WERI-Rb-1 (cell line): ENCODE results near the gene FAM184B.

Experiments
- DNase-seq: peaks from one replicate; pipeline ENCODE4 v3.0.0-alpha.2; 2020
- H3K27ac ChIP-seq: fragments of 250-450 bp; sonication (Bioruptor Pico); 2 replicates; pipeline ENCODE4 v1.5.1; 2020; ENCODE audit warnings: mild to moderate bottlenecking, moderate library complexity
- H3K27me3 ChIP-seq: fragments of 250-450 bp; sonication (Bioruptor Pico); 2 replicates; pipeline ENCODE4 v1.5.1; 2021; ENCODE audit warnings: mild to moderate bottlenecking, low read depth, moderate library complexity; ENCODE audit not compliant: insufficient read depth, severe bottlenecking
- H3K36me3 ChIP-seq: fragments of 250-450 bp; sonication (Bioruptor Pico); 2 replicates; pipeline ENCODE4 v1.5.1; 2020; ENCODE audit warnings: mild to moderate bottlenecking, moderate library complexity
- H3K4me3 ChIP-seq: 2 replicates; pipeline ENCODE4 v1.5.1; 2011; ENCODE audit warnings: low read depth, mild to moderate bottlenecking, control low read depth, low read length
- H3K9me3 ChIP-seq: fragments of 250-450 bp; sonication (Bioruptor Pico); 2 replicates; pipeline ENCODE4 v1.5.1; 2021; ENCODE audit warnings: mild to moderate bottlenecking, moderate library complexity; ENCODE audit not compliant: severe bottlenecking
- TF ChIP-seq, protein P1 (sequence below): IDR thresholded peaks from 2 replicates; pipeline ENCODE4 v1.5.1; 2011; ENCODE audit warnings: low read depth, mild to moderate bottlenecking, control low read depth, inconsistent platforms, low read length

The FAM184B gene

DNA sequence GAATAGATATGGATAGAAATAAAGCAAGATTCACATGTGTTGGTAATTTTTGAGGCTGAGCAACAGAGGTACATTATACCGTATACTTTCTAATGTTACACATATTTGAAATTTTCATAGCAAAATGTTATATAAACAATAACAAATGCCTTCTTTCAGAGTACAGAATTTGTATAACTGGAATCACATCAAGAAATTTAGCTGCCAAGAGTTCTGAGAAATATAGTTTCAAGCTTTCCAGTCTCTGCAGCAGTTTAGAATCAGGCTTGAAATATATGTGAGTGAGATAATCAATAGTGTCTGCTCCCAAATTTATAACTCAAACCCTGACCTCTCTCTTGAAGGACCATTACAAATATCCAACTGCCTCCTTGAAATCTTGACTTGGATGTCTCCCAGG lies 23.8 kb downstream of the FAM184B start:
- no peaks in the 10 kb centered on the region for H3K27me3 ChIP-seq
- H3K27ac ChIP-seq, result no peak overlapping the region
- TF ChIP-seq, protein P1, sequence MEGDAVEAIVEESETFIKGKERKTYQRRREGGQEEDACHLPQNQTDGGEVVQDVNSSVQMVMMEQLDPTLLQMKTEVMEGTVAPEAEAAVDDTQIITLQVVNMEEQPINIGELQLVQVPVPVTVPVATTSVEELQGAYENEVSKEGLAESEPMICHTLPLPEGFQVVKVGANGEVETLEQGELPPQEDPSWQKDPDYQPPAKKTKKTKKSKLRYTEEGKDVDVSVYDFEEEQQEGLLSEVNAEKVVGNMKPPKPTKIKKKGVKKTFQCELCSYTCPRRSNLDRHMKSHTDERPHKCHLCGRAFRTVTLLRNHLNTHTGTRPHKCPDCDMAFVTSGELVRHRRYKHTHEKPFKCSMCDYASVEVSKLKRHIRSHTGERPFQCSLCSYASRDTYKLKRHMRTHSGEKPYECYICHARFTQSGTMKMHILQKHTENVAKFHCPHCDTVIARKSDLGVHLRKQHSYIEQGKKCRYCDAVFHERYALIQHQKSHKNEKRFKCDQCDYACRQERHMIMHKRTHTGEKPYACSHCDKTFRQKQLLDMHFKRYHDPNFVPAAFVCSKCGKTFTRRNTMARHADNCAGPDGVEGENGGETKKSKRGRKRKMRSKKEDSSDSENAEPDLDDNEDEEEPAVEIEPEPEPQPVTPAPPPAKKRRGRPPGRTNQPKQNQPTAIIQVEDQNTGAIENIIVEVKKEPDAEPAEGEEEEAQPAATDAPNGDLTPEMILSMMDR, result no peak
- H3K9me3 ChIP-seq, result no peaks in the 10 kb centered on the region
- DNase-seq, result no peak
- no peak overlapping the region for H3K4me3 ChIP-seq
- H3K36me3 ChIP-seq, result no peaks in the 10 kb centered on the region

DNA sequence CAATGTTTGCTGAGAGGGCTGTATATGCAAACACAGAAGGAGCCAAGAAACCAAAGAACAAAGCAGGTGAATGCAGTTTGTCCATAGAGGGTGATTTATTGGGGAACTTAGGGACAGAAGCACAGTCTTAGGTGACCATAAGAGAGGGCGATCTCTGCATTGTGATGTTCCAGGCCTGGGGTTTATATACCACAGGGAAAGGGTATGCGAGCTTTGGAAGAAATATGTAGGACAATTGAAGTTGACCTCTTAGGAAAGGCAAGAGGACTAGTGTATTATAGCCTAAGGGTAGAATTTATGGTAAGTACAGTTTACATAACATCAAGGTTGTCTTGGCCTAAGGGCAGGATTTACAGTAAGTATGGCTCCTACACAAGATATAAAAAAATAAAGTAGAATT lies 27.8 kb downstream of the FAM184B start:
- H3K27me3 ChIP-seq, result no peaks in the 10 kb centered on the region
- no peaks in the 10 kb centered on the region for H3K9me3 ChIP-seq
- H3K27ac ChIP-seq, result no peak overlapping the region
- H3K4me3 ChIP-seq, result no peak overlapping the region
- DNase-seq, result no peak
- TF ChIP-seq, protein P1, result no peak
- no peaks in the 10 kb centered on the region for H3K36me3 ChIP-seq

DNA sequence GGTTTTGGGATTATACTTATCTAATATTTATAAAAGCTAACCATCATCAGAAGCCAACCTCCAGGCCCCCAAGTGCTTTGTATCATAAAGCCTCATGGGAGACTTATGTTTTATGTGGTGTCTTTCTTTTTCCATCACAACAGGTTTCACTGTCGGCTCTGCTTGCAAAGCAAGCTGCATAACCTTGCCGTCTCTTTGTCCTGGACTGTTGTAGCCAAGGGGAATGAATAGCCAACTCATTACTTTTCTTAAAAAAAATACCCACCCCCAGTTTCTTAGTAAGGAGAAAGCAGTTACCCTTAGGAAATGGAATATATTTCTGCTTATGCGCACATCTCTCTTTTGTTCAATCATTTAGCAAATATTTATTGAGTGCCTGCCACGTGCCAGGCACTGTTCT lies 40.7 kb downstream of the FAM184B start:
- H3K36me3 ChIP-seq, result no peaks in the 10 kb centered on the region
- no peaks in the 10 kb centered on the region for H3K27me3 ChIP-seq
- DNase-seq, result no peak

DNA sequence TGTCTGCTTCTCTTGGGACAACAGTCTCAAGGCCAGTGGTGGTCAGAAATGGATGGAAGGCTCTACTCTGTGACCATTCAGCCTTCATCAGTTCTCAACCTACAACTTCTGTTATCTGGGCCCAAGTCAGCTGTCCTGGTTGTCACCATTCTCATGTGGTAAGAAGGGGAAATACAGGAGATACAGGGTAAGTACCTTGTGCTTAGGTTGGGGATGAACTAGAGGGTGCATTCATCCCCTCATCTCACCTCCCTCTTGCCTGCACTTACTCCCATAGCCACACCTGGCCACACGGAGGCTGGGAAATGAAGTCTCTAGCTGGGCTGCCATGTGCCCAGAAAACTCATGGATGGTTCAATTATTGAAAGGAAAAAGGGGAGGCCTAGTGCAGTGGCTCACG lies 44.9 kb downstream of the FAM184B start:
- H3K9me3 ChIP-seq, result no peaks in the 10 kb centered on the region
- DNase-seq, result no peak
- TF ChIP-seq, protein P1, result no peak
- H3K4me3 ChIP-seq, result no peak overlapping the region
- no peaks in the 10 kb centered on the region for H3K27me3 ChIP-seq
- H3K36me3 ChIP-seq, result no peaks in the 10 kb centered on the region
- H3K27ac ChIP-seq, result no peak overlapping the region

More for the DNA sequence above, 40.7 kb downstream of the FAM184B start:
- no peak overlapping the region for H3K4me3 ChIP-seq
- H3K27ac ChIP-seq, result no peak overlapping the region
- TF ChIP-seq, protein P1, result no peak
- H3K9me3 ChIP-seq, result no peaks in the 10 kb centered on the region

DNA sequence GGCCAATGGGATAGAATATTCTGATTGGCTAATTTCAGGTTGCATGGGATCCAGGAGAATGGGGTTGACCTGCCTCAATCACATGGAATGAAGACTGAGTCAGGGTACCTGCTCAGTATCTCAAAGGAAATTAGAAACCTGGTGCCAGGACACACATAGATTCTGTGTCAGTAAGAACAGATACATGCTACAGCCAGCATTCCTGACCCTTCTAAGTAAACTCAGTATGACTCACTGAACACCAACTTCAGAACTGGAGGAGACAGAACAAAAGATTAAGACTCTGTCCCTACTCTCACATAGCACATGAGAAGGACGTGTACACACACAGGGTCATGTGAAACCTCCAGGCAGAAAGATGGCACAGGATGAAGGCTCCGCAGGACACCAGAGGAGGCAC lies 54.5 kb downstream of the FAM184B start:
- Histone ChIP-seq H3K27ac (no peak overlapping the region), H3K9me3 (peaks cover 6% of the 10 kb centered on the region), H3K4me3 (no peak overlapping the region), H3K27me3 (no peaks in the 10 kb centered on the region), H3K36me3 (no peaks in the 10 kb centered on the region)
- TF ChIP-seq, protein P1, result no peak
- DNase-seq, result no peak

DNA sequence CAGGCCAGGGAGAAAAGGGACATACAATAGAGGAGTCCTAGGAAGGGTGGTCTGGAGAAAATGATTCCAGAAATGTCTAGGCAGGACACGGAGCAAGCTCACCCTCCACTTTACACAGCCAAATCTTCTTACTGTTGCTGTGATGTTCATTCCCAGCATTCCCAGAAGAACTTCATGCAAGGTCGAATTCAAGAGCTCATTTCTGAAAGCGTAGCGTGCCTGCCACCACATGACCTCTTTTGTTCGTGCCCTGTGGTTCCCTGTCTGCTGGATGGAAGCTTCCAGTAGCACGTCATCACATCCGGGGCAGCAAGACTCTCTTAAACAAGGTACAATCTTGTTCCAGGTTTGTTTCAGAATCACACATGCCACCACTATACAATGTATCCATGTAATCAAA lies 57.8 kb downstream of the FAM184B start:
- Histone ChIP-seq H3K9me3 (peaks cover 4% of the 10 kb centered on the region), H3K36me3 (no peaks in the 10 kb centered on the region), H3K27me3 (no peaks in the 10 kb centered on the region), H3K4me3 (no peak overlapping the region), H3K27ac (no peak overlapping the region)
- DNase-seq, result no peak
- TF ChIP-seq, protein P1, result no peak
